NCI-H82 treated with DMSO at 0.1 percent for 48 hours (cell line): Measurements from ENCODE around the gene SENP7.
A peak's percentile ranks its signal among the peaks of the same experiment; 100 is the strongest.
"Not testable (repeated sequence)": the region's sequence is repeated elsewhere in the genome, so short reads cannot be mapped to it uniquely, and the experiment has no call there.

Experiments used
- DNase-seq: peaks from one replicate; lab custom pipeline; 2025; ENCODE audit not compliant: unreplicated experiment; lab: John Stamatoyannopoulos, UW

Gene SENP7

DNA sequence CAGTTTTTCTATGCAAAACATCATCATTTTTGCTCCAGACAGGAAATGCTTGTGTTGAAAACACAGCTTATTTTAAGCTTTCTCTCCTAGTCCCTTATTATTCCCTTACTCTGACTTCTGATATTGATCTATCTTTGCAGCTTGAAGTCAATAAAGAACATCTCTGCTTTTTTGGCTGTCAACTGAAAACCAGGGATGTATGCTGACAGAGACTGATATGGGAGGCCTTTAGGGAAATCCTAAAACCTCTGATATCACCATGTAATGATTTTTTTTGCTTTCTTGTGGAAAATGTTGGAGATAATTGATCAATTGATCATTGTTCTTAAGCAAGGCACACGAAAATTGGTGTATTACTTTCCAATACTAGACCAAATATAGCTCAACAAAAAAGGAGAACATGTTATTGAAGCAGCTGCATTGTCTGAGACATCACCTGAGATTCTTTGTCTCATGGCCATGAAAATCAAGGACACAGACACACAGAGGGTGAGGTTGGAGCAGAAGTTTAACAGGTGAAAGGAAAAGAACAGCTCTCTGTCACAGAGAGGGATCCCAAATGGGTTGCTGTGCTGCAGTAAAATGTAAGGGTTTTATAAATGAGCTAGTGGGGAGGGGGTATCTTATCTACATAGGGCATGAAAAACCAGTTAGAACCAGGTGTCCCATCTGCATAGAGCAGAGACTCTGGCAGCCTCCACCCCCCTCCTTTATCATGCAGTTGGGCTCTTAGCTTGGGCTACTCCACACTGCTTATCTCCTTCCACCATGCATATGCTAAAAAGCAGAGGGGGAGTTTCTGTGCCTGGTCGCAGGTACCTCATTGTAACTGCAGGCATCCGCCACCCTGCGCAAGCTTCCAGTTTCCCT lies 17.0 kb upstream of the SENP7 start:
- no peak for DNase-seq

DNA sequence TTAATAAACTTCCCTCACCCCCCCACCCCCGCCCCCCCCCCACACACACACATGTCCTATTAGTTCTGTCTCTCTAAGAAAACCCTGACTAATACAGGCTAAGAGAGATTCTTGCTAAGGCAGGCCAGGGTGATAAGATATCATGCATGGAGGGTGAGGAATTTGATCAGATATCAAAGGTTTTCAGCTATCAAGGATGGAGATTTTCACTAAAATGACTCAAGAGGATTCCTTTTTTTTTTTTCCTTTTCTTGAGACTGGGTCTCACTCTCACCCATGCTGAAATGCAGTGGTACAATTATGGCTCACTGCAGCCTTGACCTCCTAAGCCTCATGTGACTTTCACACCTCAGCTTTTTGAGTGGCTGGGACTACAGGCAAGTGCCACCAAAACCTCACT lies 14.9 kb upstream of the SENP7 start:
- no peak for DNase-seq

DNA sequence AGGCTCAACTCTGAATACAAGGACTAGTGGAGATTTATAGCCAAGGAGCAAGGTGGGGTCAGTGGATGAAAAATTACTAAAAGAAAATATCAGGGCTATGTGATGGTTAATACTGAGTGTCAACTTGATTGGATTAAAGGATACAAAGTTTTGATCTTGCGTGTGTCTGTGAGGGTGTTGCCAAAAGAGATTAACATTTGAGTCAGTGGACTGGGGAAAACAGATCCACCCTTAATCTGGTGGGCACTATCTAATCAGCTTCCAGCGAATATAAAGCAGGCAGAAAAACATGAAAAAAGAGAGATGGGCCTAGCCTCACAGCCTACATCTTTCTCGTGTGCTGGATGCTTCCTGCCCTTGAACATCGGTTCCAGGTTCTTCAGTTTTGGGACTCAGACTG lies 14.4 kb upstream of the SENP7 start:
- DNase-seq: peak; percentile 83

DNA sequence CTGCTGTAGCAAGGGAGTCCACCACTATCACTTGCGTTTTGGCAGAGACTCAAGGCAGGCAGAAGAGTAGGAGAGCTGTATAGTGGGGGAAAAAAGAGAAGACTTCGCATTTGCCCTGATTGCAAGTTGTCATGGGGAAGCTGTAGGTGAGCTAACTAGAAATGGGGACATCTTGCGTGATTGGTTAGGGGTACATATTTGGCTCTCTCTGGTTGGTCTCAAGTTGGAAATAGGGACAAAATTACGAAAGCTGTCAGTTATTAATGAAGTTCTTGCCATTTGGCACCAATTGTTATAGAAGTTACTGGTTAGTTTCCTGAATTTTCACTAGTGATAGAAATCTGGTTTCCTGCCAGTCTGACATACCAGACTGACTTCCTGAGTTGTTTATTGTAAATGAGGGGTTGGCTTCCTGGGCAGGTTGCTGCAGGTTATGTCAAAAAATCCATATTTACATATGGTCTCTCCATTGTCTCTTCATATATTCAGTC lies 8.2 kb upstream of the SENP7 start:
- DNase-seq: no peak

DNA sequence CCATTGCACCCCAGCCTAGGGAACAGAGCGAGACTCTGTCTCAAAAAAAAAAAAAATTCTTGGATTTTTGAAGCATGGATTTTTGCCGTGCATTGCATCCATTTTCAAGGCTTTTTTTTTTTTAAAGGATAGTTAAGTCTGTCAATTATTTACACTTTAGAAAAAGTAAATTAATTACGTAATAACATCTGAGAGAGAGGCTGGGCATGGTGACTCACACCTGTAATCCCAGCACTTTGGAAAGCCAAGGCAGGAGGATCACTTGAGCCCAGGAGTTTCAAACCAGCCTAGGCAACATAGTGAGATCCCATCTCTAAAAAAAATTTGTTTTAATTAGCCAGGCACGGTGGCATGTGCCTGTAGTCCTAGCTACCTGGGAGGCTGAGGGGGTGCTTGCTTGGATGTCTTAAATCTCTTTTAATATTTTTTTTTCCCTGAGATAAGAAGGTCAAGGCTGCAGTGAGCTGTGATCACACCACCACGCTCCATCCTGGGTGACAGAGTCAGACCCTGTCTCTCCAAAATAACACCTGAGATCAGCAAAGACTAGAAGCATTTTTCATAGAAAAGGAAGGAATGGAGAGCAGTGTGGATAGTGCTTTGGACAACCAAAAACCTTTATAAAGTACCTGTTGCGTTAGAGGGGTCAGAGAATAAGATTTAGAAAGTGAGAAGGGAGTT lies 6.8 kb upstream of the SENP7 start:
- no peak for DNase-seq

DNA sequence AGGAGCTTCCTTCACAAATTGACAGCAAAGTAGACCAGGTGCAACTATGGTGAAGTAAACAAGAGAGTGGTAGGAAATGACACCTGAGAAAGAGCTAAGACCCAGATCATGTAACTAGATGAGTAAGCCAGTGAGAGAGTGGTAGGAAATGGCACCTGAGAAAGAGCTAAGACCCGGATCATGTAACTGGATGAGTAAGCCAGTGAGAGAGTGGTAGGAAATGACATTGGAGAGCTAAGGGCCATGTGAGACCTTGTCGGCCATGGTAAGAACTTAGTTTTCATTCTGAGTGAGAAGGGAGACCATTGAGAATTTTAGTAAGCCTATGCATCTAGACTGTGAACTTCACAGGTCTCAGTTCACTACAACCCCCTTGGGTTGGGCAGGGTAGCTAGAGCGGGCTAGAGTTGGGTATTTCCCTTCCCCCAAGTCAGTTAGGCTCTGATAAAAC lies 5.4 kb upstream of the SENP7 start:
- no peak for DNase-seq

DNA sequence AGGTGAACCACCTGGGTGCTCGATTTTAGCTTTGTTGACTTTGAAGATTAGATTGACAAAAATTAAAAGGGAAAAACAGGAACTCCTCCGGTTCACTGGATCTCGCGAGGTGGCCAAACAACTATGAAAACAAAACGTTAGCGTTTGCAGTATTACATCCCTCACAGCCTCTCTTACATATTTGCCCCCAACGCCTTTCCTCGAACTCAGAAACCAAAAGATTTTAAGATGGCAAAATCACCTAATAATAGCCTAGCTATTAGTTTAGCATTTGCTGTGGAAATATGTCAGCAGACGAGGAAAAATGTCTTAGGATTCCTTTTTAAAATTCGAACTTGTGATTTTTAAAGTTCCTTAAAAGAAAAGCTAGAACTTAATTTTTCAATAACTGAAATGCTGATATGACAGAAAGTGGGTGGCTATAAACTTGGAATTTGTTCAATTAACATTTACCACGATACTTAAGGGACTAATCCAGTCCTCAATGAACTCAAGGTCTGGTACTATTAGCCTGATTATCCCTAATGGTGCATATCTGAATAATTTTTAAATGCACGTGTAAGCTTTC lies 491 bp upstream of the SENP7 start:
- DNase-seq: no peak

DNA sequence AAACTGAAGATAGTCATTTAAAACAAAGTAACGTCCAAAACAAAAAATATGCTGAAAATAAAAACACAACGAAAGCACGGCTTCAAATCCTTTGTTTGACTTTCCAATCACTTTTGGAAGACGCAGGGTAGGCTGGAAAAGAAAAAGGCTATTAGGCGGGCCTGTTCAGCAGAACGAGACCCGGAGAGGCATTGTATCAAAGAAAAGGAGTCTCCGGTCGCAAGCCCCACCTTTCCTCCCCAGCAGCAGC lies 691 bp downstream of the SENP7 start:
- no peak for DNase-seq

DNA sequence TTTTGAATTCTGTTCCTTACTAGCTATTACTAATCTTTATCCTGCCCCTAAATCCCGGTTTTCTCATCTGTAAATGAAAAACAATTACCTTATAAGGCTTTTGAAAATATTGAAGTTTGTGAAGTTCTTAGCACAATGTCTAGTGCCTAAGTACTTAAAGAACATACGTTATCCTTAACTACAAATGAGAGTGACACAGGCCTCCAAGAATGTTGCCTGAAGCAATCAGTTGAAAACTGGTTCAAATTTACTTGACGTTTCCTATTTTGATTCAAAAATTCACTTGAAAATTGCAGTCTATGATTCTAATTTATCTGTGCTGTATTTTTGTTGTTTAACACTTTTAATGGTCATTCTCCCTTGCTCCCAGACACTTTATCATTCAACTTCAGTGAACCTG lies 3.2 kb downstream of the SENP7 start:
- DNase-seq: no peak

DNA sequence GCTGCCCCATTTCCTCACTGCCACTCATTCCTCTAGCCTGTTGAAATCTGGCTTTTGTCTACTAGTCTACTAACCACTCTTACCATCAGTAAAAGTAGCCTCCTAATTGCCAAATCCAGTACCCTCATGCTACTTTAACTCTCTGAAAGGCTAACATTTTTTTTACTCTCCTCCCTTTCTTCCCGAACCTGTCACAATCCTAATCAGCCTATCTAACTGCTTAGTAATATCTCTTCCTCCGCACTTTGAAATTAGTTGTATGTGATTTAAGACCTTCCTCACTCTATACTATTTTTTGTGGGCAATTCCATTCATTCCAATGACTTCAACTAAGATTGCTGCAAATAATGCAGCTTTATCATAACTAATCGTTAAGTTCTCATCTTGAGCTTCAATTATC lies 3.7 kb downstream of the SENP7 start:
- DNase-seq: no peak

DNA sequence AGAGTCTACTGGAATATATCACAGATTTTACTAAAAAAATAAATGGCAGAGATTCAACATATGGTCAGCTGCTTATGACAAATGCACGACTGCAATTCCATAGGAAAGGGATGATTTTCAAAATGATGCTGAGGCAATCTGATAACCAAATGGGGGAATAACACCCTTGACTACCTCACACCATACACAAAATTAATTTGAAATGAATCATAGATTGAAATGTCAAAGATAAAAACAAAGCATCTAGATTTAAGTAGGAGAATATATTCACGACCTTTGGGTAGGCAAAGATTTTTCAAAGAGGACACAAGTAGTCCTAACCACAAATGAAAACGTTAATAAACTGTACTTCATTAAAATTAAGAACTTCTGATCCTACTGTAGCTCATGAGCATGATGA lies 11.2 kb downstream of the SENP7 start:
- no peak for DNase-seq

DNA sequence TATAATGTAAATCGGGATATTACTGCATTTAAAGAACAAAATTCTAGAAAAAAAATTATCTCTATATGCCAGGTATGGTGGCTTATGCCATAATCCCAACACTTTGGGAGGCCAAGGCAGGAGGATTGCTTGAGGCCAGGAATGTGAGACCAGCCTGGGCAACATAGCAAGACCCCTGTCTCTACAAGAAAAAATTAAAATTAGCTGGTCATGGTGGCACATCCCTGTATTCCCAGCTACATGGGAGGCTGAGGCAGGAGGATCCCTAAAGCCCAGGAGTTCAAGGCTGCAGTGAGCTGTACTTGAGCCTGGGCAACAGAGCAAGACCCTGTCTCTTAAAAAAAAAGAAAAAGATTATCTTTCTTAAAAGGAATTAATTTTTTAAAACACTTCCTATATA lies 12.8 kb downstream of the SENP7 start:
- no peak for DNase-seq

DNA sequence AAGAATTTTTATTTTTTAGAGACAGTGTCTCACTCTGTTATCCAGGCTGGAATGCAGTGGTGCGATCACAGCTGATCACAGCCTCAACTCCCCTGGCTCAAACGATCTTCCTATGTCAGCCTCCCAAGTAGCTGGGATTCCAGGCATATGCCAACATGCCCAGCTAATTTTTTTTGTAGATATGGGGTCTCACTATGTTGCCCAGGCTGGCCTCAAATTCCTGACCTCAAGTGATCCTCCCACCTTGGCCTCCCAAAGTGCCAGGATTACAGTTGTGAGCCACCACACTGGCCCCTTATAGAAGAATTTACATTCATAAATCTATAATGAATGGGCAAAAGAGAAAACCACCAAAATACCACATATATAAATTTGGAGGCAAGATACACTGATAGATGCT lies 15.2 kb downstream of the SENP7 start:
- no peak for DNase-seq

DNA sequence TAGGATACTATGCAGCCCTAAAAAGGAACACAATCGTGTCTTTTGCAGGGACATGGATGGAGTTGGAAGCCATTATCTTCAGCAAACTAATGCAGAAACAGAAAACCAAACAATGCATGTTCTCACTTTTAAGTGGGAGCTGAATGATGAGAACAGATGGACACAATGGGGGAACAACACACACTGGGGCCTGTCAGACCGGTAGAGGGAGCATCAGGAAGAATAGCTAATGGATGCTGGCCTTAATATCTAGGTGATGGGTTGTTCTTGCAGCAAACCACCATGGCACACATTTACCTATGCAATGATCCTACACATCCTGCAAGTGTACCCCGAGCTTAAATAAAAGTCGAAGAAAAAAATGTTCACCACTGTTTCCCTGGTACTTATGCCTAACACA lies 17.5 kb downstream of the SENP7 start:
- no peak for DNase-seq

DNA sequence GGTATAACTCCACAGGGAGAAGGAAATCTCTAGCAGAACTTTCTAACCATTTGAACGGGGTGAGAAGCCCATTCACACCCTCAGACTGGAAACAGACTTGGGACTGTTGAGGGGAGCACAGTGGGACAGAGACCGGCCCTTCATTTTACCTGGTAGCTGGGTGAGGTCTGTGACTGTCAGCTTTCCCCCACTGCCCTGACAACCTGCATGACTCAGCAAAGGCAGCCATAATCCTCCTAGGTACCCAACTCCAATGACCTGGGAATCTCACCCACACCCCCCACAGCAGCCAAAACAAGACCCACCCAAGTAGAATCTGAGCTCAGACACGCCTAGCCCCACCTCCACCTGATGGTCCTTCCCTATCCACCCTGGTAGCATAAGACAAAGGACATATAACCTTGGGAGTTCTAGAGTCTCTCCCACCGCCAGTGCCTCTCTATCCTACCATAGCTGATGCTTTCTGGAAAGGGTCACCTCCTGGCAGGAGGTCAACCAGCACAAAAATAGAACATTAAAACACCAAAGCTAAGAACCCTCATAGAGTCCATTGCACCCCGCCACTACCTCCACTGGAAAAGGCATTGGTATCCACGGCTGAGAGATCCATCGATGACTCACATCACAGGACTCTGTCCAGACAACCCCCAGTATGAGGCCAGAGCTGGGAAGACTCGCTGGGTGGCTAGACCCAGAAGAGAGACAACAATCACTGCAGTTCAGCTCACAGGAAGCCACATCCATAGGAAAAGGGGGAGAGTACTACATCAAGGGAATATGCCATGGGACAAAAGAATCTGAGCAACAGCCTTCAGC lies 28.0 kb downstream of the SENP7 start:
- no peak for DNase-seq

DNA sequence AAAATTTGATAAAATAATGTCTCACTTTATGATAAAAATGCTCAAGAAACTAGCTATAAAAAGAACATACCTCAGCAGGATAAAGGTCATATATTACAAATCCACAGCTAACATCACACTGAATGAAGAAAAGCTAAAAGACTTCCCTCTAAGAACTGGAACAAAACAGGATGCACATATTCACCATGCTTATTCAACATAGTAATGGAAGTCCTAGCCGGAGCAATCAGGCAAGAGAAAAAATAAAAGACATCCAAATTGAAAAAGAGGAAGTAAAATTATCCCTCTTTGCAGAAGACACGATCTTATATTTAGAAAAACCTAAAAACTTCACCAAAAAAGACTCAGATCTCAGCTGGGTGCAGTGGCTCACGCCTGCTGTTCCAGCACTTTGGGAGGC lies 34.0 kb downstream of the SENP7 start:
- DNase-seq: no peak

DNA sequence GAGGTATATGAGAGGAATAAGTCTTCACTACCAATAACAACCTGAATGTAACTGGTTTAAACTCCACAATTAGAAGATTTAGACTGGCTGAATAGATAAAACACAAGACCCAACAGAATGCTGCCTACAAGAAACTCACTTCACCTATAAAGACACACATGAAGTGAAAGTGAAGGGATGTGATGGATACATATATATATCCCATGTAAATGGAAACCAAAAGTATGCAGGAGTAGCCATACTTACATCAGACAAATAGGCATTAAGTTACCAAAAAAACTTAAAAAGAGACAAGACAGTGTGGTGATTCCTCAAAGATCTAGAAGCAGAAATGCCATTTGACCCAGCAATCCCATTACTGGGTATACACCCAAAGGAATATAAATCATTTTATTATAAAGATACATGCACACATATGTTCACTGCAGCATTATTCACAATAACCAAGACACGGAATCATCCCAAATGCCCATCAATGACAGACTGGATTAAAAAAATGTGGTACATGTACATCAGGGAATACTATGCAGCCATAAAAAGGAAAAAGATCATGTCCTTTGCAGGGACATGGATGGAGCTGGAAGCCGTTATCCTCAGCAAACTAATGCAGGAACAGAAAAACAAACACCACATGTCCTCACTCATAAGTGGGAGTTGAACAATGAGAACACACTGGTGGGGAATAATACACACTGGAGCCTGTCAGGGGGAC lies 38.0 kb downstream of the SENP7 start:
- not testable (repeated sequence) for DNase-seq

DNA sequence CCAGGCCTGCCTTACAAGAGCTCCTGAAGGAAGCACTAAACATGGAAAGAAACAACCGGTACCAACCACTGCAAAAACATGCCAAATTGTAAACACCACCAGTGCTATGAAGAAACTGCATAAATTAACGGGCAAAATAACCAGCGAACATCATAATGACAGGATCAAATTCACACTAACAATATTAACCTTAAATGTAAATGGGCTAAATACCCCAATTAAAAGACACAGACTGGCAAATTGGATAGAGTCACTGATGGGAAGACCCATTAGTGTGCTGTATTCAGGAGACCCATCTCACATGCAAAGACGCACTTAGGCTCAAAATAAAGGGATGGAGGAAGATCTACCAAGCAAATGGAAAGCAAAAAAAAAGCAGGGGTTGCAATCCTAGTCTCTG lies 44.3 kb downstream of the SENP7 start:
- DNase-seq: not testable (repeated sequence)

DNA sequence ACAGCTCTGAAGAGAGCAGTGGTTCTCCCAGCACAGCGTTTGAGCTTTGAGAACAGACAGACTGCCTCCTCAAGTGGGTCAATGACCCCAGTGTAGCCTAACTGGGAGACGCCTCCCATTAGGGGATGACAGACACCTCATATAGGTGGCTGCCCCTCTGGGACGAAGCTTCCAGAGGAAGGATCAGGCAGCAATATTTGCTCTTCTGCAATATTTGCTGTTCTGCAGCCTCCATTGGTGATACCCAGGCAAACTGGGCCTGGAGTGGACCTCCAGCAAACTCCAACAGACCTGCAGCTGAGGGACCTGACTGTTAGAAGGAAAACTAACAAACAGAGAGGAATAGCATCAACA lies 45.7 kb downstream of the SENP7 start:
- DNase-seq: not testable (repeated sequence)

DNA sequence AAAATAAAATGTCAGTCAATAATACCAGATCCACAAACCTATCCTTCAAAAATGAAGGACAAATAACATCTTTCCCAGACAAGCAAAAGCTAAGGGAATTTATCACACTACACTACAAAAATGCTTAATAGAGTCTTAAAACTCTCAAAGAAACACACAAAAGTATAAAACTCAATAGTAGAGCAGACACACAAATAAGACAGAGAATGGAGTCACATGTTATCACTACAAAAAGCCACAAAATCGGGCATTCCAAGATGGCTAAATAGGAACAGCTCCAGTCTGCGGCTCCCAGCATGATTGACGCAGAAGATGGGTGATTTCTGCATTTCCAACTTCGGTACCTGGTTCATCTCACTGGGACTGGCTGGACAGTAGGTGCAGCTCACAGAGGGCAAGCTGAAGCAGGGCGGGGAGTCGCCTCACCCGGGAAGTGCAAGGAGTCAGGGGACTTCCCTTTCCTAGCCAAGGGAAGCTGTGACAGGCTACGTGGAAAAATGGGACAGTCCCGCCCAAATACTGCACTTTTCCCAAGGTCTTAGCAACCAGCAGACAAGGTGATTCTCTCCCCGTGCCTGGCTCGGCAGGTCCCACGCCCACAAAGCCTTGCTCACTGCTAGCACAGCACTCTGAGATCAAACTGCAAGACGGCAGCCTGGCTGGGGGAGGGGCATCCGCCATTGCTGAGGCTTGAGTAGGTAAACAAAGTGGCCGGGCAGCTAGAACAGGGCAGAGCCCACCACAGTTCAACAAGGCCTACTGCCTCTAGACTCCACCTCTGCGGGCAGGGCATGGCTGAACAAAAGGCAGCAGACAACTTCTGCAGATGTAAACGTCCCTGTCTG lies 46.3 kb downstream of the SENP7 start:
- DNase-seq: no peak
